ENCODE measurements around the gene COL5A1. TPM values are rescaled to one million over a fixed set of nuclear protein-coding genes. Genes with fewer than 3 reads are reported as not detected.

Gene COL5A1
- total RNA-seq, 1 experiment from 2014 or later, result 10.6 TPM

GRCh38 chr9:134623258-134624066 is 18.1 kb upstream of the COL5A1 start:
- BruUV-seq (replicated peaks), result no TSS peak
- no peak overlapping the region for H3K4me2 ChIP-seq (ENCODE audit: low read length)
- H4K20me1 ChIP-seq (ENCODE audit: low read length), result no peaks in the 10 kb centered on the region
- intact Hi-C loops (cut with micrococcal nuclease), result no loop called here
- no peak overlapping the region for H3K9ac ChIP-seq (ENCODE audit: low read length)
- no peak overlapping the region for H3K27ac ChIP-seq (ENCODE audit: low read length)
- H3K4me3 ChIP-seq (ENCODE audit: low read length), result no peak overlapping the region
- no peaks in the 10 kb centered on the region for H3K9me2 ChIP-seq (replicated peaks; ENCODE audit: low read length)
- DNase-seq (no peak), ATAC-seq (no peak)
- H3K9me3 ChIP-seq (ENCODE audit: low read length), result no peaks in the 10 kb centered on the region
- ChIA-PET POLR2A (ENCODE audit: unreplicated experiment) (no interaction called here), CTCF (no interaction called here)
- no peaks in the 10 kb centered on the region for H3K36me3 ChIP-seq (ENCODE audit: low read depth, low read length)
- TF ChIP-seq EZH2phosphoT487 (IDR thresholded peaks at IDR 0.05; ENCODE audit: borderline replicate concordance, low read length) (no peak), EZH2 (IDR thresholded peaks at IDR 0.05; ENCODE audit: low read length, unreplicated experiment) (no peak)
- no peak overlapping the region for H2AFZ ChIP-seq (ENCODE audit: low read length)
- no peaks in the 10 kb centered on the region for H3F3A ChIP-seq (ENCODE audit: low read length, unreplicated experiment)
- H3K27me3 ChIP-seq (ENCODE audit: low read length), result no peaks in the 10 kb centered on the region
- H3K79me2 ChIP-seq (ENCODE audit: low read length), result no peaks in the 10 kb centered on the region
- H3K4me1 ChIP-seq (ENCODE audit: insufficient read depth, low read length), result peaks cover 28% of the 10 kb centered on the region

- peak overlapping the region; percentile 57; the same call in 1 of the 2 replicates for H3K4me2 ChIP-seq (ENCODE audit: low read length)
- intact Hi-C loops (cut with micrococcal nuclease), result no loop called here
- H3K9me3 ChIP-seq (ENCODE audit: low read length), result no peaks in the 10 kb centered on the region
- no peaks in the 10 kb centered on the region for H3K36me3 ChIP-seq (ENCODE audit: low read depth, low read length)
- H3K9me2 ChIP-seq (replicated peaks; ENCODE audit: low read length), result no peaks in the 10 kb centered on the region
- ChIA-PET POLR2A (ENCODE audit: unreplicated experiment) (no interaction called here), CTCF (no interaction called here)
- peaks cover 28% of the 10 kb centered on the region for H3K4me1 ChIP-seq (ENCODE audit: insufficient read depth, low read length)
- no TSS peak for BruUV-seq (replicated peaks)
- ATAC-seq (no peak), DNase-seq (no peak)
- TF ChIP-seq EZH2phosphoT487 (IDR thresholded peaks at IDR 0.05; ENCODE audit: borderline replicate concordance, low read length) (no peak), EZH2 (IDR thresholded peaks at IDR 0.05; ENCODE audit: low read length, unreplicated experiment) (no peak), CTCF (conservative IDR thresholded peaks at IDR 0.05; ENCODE audit: low read depth, low read length) (no peak)
- no peak overlapping the region for H2AFZ ChIP-seq (ENCODE audit: low read length)
- no peak overlapping the region for H3K9ac ChIP-seq (ENCODE audit: low read length)
- no peaks in the 10 kb centered on the region for H3K27me3 ChIP-seq (ENCODE audit: low read length)
- no peak overlapping the region for H3K27ac ChIP-seq (ENCODE audit: low read length)
- H4K20me1 ChIP-seq (ENCODE audit: low read length), result no peaks in the 10 kb centered on the region
- no peak overlapping the region for H3K4me3 ChIP-seq (ENCODE audit: low read length)
- H3K79me2 ChIP-seq (ENCODE audit: low read length), result no peaks in the 10 kb centered on the region
- H3F3A ChIP-seq (ENCODE audit: low read length, unreplicated experiment), result no peaks in the 10 kb centered on the region
Observed at GRCh38 chr9:134624137-134624591, 17.4 kb upstream of the COL5A1 start.

GRCh38 chr9:134624621-134625181 is 16.9 kb upstream of the COL5A1 start:
- no TSS peak for BruUV-seq (replicated peaks)
- Histone ChIP-seq H3K27me3 (ENCODE audit: low read length) (no peaks in the 10 kb centered on the region), H3K9ac (ENCODE audit: low read length) (no peak overlapping the region), H3K9me2 (replicated peaks; ENCODE audit: low read length) (no peaks in the 10 kb centered on the region), H3K4me2 (ENCODE audit: low read length) (peak overlapping the region; percentile 57), H3K9me3 (ENCODE audit: low read length) (no peaks in the 10 kb centered on the region), H2AFZ (ENCODE audit: low read length) (no peak overlapping the region), H3K79me2 (ENCODE audit: low read length) (no peaks in the 10 kb centered on the region), H3K27ac (ENCODE audit: low read length) (peak overlapping the region; percentile 49; the same call in 1 of the 2 replicates), H4K20me1 (ENCODE audit: low read length) (no peaks in the 10 kb centered on the region), H3K4me3 (ENCODE audit: low read length) (no peak overlapping the region), H3F3A (ENCODE audit: low read length, unreplicated experiment) (no peaks in the 10 kb centered on the region), H3K4me1 (ENCODE audit: insufficient read depth, low read length) (peaks cover 28% of the 10 kb centered on the region), H3K36me3 (ENCODE audit: low read depth, low read length) (no peaks in the 10 kb centered on the region)
- DNase-seq, result peak; percentile 79
- intact Hi-C loops (cut with micrococcal nuclease), result no loop called here
- peak; percentile 95 for ATAC-seq
- CTCF ChIA-PET, result no interaction called here
- POLR2A ChIA-PET (ENCODE audit: unreplicated experiment), result no interaction called here
- TF ChIP-seq EZH2 (IDR thresholded peaks at IDR 0.05; ENCODE audit: low read length, unreplicated experiment), result no peak
- no peak for TF ChIP-seq EZH2phosphoT487 (IDR thresholded peaks at IDR 0.05; ENCODE audit: borderline replicate concordance, low read length)
